Measurements from ENCODE around the gene PITPNC1. TPM values are rescaled to one million over a fixed set of nuclear protein-coding genes. Genes with fewer than 3 reads are reported as not detected.

The PITPNC1 gene
- total RNA-seq, 1 experiment from 2014 or later = 6.9 TPM

DNA sequence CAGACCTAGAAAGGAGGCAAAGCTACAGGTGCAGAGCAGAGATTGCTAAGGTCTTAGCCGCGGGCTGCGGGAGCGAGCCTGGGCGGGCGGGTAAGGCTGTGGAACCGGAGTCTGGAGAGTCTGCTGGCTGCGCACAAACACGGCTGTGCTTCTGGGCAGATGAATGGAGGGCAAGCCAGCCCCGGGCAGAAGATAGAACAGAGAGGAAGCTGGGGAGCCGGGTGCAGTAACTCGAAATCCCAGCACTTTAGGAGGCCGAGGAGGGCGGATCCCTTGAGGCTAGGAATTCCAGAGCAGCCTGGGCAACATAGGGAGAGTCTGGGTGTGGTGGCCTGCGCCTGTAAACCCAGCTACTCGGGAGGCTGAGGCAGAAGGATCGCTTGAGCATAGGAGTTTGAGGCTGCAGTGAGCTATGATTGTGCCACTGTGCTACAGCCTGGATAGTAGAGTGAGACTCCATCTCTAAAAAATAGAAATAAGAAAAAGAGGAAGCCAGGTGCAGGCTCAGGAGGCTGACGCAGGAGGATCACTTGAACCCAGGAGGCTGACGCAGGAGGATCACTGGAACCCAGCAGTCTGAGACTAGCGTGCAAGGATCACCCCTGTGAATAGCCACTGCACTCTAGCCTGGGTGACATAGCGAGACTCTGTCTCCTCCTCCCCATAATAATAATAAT is 56.3 kb downstream of the PITPNC1 start:
- H3K27ac Mint-ChIP-seq (ENCODE audit: unreplicated experiment) = no peak overlapping the region

DNA sequence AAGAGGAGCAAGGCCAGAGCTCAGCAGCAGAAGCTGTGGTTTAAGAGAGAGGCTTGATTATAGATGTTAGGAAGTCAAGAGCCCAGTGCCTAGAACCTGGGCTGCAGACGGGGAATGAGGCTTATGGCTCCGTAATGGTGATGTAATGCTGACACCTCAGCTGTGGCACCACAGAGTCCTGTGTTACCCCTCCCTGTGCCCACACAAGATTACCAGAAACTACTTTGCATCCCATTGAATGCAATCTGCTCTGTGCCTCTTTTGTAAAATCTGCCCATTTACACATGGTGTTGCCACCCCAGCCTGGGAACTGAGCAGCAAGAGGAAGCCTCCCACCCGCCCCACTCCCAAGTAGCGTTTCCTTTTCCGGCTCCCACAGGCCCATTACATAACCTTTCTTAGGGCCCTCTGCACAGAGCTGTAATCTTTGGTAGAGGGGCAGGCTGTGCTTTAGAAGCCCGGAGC is 57.0 kb downstream of the PITPNC1 start:
- Mint-ChIP-seq H3K27me3 (ENCODE audit: unreplicated experiment) (no peaks in the 10 kb centered on the region), H3K4me1 (ENCODE audit: low read depth, unreplicated experiment) (no peaks in the 10 kb centered on the region), H3K27ac (ENCODE audit: unreplicated experiment) (no peak overlapping the region), H3K9me3 (ENCODE audit: low read depth, unreplicated experiment) (no peaks in the 10 kb centered on the region), H3K4me3 (ENCODE audit: low read depth, unreplicated experiment) (no peak overlapping the region), H3K36me3 (ENCODE audit: insufficient read depth, unreplicated experiment) (no peaks in the 10 kb centered on the region)
- no peak for DNase-seq
- CTCF ChIA-PET = interaction anchor here (0.5 to 0.6 kb wide), 2 partner anchors 38 to 132 kb away, joined by 3 to 6 read pairs; no protein-coding TSS in a partner anchor
- BruUV-seq (replicated peaks) = no TSS peak
- intact Hi-C loops (cut with micrococcal nuclease; ENCODE audit: unreplicated experiment) = no loop called here
- TF ChIP-seq, protein P1, sequence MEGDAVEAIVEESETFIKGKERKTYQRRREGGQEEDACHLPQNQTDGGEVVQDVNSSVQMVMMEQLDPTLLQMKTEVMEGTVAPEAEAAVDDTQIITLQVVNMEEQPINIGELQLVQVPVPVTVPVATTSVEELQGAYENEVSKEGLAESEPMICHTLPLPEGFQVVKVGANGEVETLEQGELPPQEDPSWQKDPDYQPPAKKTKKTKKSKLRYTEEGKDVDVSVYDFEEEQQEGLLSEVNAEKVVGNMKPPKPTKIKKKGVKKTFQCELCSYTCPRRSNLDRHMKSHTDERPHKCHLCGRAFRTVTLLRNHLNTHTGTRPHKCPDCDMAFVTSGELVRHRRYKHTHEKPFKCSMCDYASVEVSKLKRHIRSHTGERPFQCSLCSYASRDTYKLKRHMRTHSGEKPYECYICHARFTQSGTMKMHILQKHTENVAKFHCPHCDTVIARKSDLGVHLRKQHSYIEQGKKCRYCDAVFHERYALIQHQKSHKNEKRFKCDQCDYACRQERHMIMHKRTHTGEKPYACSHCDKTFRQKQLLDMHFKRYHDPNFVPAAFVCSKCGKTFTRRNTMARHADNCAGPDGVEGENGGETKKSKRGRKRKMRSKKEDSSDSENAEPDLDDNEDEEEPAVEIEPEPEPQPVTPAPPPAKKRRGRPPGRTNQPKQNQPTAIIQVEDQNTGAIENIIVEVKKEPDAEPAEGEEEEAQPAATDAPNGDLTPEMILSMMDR (IDR thresholded peaks at IDR 0.05; ENCODE audit: unreplicated experiment) = no peak

More for the DNA sequence above, 56.3 kb downstream of the PITPNC1 start:
- Mint-ChIP-seq H3K4me3 (ENCODE audit: low read depth, unreplicated experiment) (no peak overlapping the region), H3K36me3 (ENCODE audit: insufficient read depth, unreplicated experiment) (no peaks in the 10 kb centered on the region), H3K4me1 (ENCODE audit: low read depth, unreplicated experiment) (no peaks in the 10 kb centered on the region), H3K27me3 (ENCODE audit: unreplicated experiment) (no peaks in the 10 kb centered on the region), H3K9me3 (ENCODE audit: low read depth, unreplicated experiment) (no peaks in the 10 kb centered on the region)
- TF ChIP-seq, protein P1 (IDR thresholded peaks at IDR 0.05; ENCODE audit: unreplicated experiment) = no peak
- BruUV-seq (replicated peaks) = no TSS peak
- CTCF ChIA-PET = interaction anchor here (0.5 kb wide), 1 partner anchor 39 kb away, joined by 6 read pairs; no protein-coding TSS in a partner anchor
- no peak for DNase-seq
- intact Hi-C loops (cut with micrococcal nuclease; ENCODE audit: unreplicated experiment) = no loop called here

DNA sequence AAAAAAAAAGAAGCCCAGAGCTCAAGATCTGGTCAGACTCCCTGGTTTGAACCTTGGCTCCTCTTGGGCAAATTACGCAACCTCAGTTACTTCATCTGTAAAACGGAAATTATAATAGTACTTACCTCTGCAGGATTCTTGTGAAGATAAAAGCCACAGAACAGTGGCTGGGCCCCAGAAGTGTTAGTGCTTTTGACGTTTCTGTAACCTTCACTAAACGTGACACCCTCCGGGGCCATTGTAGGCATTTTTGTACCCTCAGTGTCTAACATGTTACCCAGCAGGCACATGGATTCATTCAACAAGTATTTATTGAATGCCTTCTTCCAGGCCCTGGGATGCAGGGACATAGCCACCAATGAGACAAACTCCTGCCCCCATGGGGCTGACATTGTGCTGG is 58.0 kb downstream of the PITPNC1 start:
- CTCF ChIA-PET = no interaction called here
- H3K36me3 Mint-ChIP-seq (ENCODE audit: insufficient read depth, unreplicated experiment) = no peaks in the 10 kb centered on the region
- no peak for DNase-seq

DNA sequence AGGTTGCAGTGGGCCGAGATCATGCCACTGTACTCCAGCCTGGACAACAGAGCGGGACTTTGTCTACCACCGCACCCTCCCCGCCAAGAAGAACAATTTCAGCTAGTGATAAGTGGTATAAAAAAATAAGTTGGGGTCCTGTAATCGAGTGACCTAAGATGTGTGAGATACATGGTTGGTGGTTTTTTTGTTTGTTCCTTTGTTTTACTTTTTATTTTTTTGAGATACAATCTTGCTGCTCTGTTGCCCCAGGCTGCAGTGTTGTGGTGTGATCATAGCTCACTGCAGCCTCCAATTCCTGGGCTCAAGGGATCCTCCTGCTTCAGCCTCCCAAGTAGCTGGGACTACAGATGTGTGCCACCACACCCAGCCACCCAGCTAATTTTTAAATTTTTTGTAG is 58.7 kb downstream of the PITPNC1 start:
- Mint-ChIP-seq H3K9me3 (ENCODE audit: low read depth, unreplicated experiment) (no peaks in the 10 kb centered on the region), H3K4me1 (ENCODE audit: low read depth, unreplicated experiment) (no peaks in the 10 kb centered on the region), H3K36me3 (ENCODE audit: insufficient read depth, unreplicated experiment) (no peaks in the 10 kb centered on the region), H3K4me3 (ENCODE audit: low read depth, unreplicated experiment) (no peak overlapping the region), H3K27ac (ENCODE audit: unreplicated experiment) (no peak overlapping the region), H3K27me3 (ENCODE audit: unreplicated experiment) (no peaks in the 10 kb centered on the region)
- CTCF ChIA-PET = no interaction called here
- intact Hi-C loops (cut with micrococcal nuclease; ENCODE audit: unreplicated experiment) = no loop called here
- DNase-seq = no peak
- no TSS peak for BruUV-seq (replicated peaks)
- TF ChIP-seq, protein P1 (IDR thresholded peaks at IDR 0.05; ENCODE audit: unreplicated experiment) = no peak

More for the DNA sequence above, 58.0 kb downstream of the PITPNC1 start:
- Mint-ChIP-seq H3K4me1 (ENCODE audit: low read depth, unreplicated experiment) (no peaks in the 10 kb centered on the region), H3K4me3 (ENCODE audit: low read depth, unreplicated experiment) (no peak overlapping the region), H3K9me3 (ENCODE audit: low read depth, unreplicated experiment) (no peaks in the 10 kb centered on the region), H3K27ac (ENCODE audit: unreplicated experiment) (no peak overlapping the region), H3K27me3 (ENCODE audit: unreplicated experiment) (no peaks in the 10 kb centered on the region)
- TF ChIP-seq, protein P1 (IDR thresholded peaks at IDR 0.05; ENCODE audit: unreplicated experiment) = no peak
- intact Hi-C loops (cut with micrococcal nuclease; ENCODE audit: unreplicated experiment) = no loop called here
- BruUV-seq (replicated peaks) = no TSS peak

Measured in Calu3 (cell line).